CD4-positive, alpha-beta T cell treated with Interleukin-6 at 100 ng/mL for 8 hours (primary cell): ENCODE results near the gene ARHGAP40.

ENCODE experiments used
- DNase-seq: peaks from one replicate; pipeline ENCODE4 v3.0.0-alpha.2; 2020; ENCODE audit warnings: mixed read lengths, low spot score

Gene ARHGAP40

GRCh38 chr20:38617830-38618196 is 16.2 kb downstream of the ARHGAP40 start:
- DNase-seq: no peak

- no peak for DNase-seq
Measured at GRCh38 chr20:38620441-38620840, 18.8 kb downstream of the ARHGAP40 start.

- DNase-seq: no peak
Measured at GRCh38 chr20:38623061-38623460, 21.5 kb downstream of the ARHGAP40 start.

GRCh38 chr20:38624084-38624483 is 22.5 kb downstream of the ARHGAP40 start:
- DNase-seq: no peak

GRCh38 chr20:38625896-38626295 is 24.3 kb downstream of the ARHGAP40 start:
- DNase-seq: no peak

- DNase-seq: no peak
Measured at GRCh38 chr20:38626921-38627659, 25.5 kb downstream of the ARHGAP40 start.

GRCh38 chr20:38628580-38629470 is 27.2 kb downstream of the ARHGAP40 start:
- DNase-seq: no peak

GRCh38 chr20:38629979-38630378 is 28.4 kb downstream of the ARHGAP40 start:
- DNase-seq: no peak

- no peak for DNase-seq
Measured at GRCh38 chr20:38630727-38631126, 29.1 kb downstream of the ARHGAP40 start.

GRCh38 chr20:38631155-38632022 is 29.8 kb downstream of the ARHGAP40 start:
- DNase-seq: no peak

GRCh38 chr20:38633577-38634093 is 32.0 kb downstream of the ARHGAP40 start:
- DNase-seq: peak; percentile 45

- no peak for DNase-seq
Measured at GRCh38 chr20:38635721-38636288, 34.2 kb downstream of the ARHGAP40 start.

- no peak for DNase-seq
Measured at GRCh38 chr20:38640521-38640920, 38.9 kb downstream of the ARHGAP40 start.

GRCh38 chr20:38642498-38642897 is 40.9 kb downstream of the ARHGAP40 start:
- no peak for DNase-seq

GRCh38 chr20:38644588-38645260 is 43.1 kb downstream of the ARHGAP40 start:
- no peak for DNase-seq

- DNase-seq: no peak
Measured at GRCh38 chr20:38645351-38645750, 43.7 kb downstream of the ARHGAP40 start.

- DNase-seq: peak; percentile 87
Measured at GRCh38 chr20:38645980-38646858, 44.6 kb downstream of the ARHGAP40 start.

- DNase-seq: no peak
Measured at GRCh38 chr20:38649275-38649891, 47.8 kb downstream of the ARHGAP40 start.

- no peak for DNase-seq
Measured at GRCh38 chr20:38650010-38650409, 48.4 kb downstream of the ARHGAP40 start.

- no peak for DNase-seq
Measured at GRCh38 chr20:38651154-38651553, 49.5 kb downstream of the ARHGAP40 start.
